Endothelial cell of umbilical vein (primary cell): Measurements from ENCODE around the gene SERPINF2.

Experiments used
- POLR2A ChIP-seq: IDR thresholded peaks from 2 replicates; pipeline ENCODE4 v1.6.1; 2012; ENCODE audit warnings: low read depth, mild to moderate bottlenecking, control low read depth, low read length
- POLR2AphosphoS5 ChIP-seq: IDR thresholded peaks from 2 replicates; pipeline ENCODE4 v1.6.1; 2012; ENCODE audit warnings: low read depth, mild to moderate bottlenecking, control low read depth, low read length, moderate library complexity; ENCODE audit not compliant: insufficient read depth
- TF ChIP-seq, protein P1 (sequence below), 2 donors: IDR thresholded peaks; 1 replicate in 1 of 2; 2 replicates in 1 of 2; pipeline ENCODE4 v1.5.1; 2011; ENCODE audit warnings: low read length in 2 of 2, mild to moderate bottlenecking in 2 of 2, moderate library complexity in 2 of 2, control low read depth in 1 of 2, inconsistent platforms in 1 of 2, low read depth in 1 of 2; ENCODE audit not compliant: insufficient read depth in 1 of 2; ENCODE audit errors: extremely low read depth in 1 of 2
- TF ChIP-seq, protein P2 (sequence below): IDR thresholded peaks from 2 replicates; pipeline ENCODE4 v1.6.1; 2011; ENCODE audit not compliant: insufficient read depth, insufficient read length

DNA sequence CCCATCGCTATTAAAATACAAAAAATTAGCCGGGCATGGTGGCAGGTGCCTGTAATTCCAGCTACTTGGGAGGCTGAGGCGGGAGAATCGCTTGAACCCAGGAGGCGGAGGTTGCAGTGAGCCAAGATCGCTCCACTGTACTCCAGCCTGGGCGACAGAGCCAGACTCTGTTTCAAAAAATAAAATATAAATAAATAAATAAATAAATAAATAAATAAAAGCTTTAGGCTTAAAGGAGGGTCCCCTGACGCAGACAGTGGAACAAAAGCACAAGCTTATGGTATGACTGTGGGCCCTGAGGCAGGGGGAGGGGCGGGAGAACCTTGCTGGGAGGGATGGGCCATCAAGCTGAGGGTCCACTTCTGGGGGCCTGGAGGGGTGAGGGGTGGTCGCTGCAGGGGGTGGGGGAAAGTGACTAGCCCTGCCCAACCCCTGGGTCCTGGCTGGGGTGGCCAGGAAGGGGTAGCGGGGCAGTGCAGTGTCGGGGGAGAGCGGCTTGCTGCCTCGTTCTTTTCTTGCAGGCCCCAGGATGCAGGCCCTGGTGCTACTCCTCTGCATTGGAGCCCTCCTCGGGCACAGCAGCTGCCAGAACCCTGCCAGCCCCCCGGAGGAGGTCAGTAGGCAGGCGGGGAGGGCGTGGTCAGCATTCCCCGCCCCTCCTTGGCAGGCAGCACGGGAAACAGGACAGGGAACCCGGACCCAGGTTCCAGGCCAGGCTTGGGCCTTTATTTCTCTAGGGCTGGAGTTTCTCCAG lies 23.9 kb downstream of the SERPINF2 start:
- TF ChIP-seq POLR2AphosphoS5 = no peak
- no peak for TF ChIP-seq POLR2A
- TF ChIP-seq, protein P1, sequence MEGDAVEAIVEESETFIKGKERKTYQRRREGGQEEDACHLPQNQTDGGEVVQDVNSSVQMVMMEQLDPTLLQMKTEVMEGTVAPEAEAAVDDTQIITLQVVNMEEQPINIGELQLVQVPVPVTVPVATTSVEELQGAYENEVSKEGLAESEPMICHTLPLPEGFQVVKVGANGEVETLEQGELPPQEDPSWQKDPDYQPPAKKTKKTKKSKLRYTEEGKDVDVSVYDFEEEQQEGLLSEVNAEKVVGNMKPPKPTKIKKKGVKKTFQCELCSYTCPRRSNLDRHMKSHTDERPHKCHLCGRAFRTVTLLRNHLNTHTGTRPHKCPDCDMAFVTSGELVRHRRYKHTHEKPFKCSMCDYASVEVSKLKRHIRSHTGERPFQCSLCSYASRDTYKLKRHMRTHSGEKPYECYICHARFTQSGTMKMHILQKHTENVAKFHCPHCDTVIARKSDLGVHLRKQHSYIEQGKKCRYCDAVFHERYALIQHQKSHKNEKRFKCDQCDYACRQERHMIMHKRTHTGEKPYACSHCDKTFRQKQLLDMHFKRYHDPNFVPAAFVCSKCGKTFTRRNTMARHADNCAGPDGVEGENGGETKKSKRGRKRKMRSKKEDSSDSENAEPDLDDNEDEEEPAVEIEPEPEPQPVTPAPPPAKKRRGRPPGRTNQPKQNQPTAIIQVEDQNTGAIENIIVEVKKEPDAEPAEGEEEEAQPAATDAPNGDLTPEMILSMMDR (IDR thresholded peaks at IDR 0.05; ENCODE audit: extremely low read depth in 1 of 2, insufficient read depth in 1 of 2, low read depth in 1 of 2, low read length in 2 of 2) = no peak
- TF ChIP-seq, protein P2, sequence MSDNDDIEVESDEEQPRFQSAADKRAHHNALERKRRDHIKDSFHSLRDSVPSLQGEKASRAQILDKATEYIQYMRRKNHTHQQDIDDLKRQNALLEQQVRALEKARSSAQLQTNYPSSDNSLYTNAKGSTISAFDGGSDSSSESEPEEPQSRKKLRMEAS = no peak
